Gastroesophageal sphincter (tissue), 3 donors: ENCODE results near the gene SARS1.

Experiments
- CTCF ChIP-seq, 4 experiments: fragments of 200-600 bp in 2 of 4; fragments of 450-650 bp in 2 of 4; sonication (generic) in 1 of 4; IDR thresholded peaks; one replicate each; pipeline ENCODE4 v1.5.1; 2017 to 2019; ENCODE audit warnings: antibody characterized with exemption in 4 of 4, mild to moderate bottlenecking in 2 of 4, moderate library complexity in 2 of 4
- EP300 ChIP-seq: sonication (generic); formaldehyde crosslinking; IDR thresholded peaks from one replicate; pipeline ENCODE4 v1.6.1; 2017; ENCODE audit warnings: antibody characterized with exemption, mild to moderate bottlenecking
- POLR2A ChIP-seq, 2 donors: fragments of 450-650 bp; IDR thresholded peaks; one replicate each; pipeline ENCODE4 v1.6.1; 2017; ENCODE audit warnings: antibody characterized with exemption in 2 of 2, mild to moderate bottlenecking in 2 of 2, moderate library complexity in 1 of 2

DNA sequence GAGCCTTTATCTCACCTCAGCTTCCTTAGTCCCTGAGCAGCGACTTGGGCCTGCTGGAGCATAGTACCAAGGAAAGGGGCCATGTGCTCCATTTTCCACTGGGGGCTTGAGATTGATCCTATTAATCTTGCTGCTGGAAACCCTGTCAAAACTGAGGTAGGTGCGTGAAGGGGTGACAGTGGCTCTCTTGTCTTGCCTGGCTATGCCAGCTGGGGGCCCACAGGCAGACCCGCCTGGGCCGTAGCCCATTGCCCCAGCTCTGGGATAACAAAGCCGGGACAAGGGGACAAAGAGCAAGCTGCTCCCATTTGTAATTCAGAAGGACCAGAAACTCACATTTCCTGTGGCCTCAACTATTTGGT, 25.3 kb downstream of the SARS1 start:
- TF ChIP-seq CTCF (IDR thresholded peaks at IDR 0.05) (no peak), POLR2A (IDR thresholded peaks at IDR 0.05) (no peak), EP300 (no peak)
